ENCODE data around the gene CACNG4. TPM values are rescaled to one million over a fixed set of nuclear protein-coding genes. Genes with fewer than 3 reads are reported as not detected.
A peak's percentile ranks its signal among the peaks of the same experiment; 100 is the strongest.

CACNG4 gene
- total RNA-seq, 8 experiments from 2014 or later: 0.15 to 64.0 (median 32.7) TPM

DNA sequence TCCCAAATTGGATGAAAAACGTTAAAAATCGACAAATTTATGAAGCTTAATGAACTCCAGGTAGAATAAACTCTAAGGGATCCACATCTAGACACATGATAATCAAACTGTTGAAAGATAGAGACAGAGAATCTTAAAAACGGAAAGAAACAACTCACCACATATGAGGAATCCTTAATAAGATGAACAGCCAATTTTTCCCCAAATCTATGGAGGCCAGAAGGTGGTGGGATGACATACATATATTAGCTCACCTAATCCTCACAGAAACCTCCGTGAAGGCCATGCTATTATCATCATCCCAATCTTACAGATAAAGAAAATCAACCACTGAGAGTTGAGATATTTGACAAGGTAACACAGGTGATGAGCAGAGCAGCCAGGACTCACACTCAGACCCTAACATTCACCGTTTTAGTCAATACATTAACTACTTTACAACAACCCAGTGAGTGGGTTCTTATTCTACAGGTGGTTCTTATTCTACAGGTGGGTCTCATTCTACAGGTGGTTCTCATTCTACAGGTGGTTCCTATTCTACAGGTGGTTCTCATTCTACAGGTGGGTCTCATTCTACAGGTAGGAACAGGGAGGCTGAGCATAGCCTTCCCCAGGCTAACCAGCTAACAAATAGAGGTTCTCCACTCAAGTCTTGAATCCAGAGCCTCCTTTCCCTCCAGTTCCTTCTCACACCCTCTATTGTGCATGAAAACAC is 84.7 kb downstream of the CACNG4 start:
- H3K27ac ChIP-seq: no peak overlapping the region
- in situ Hi-C loops (cut with MboI; ENCODE audit: low pct_unique_long_range_greater_than_20kb in 2 of 9, low sequenced_read_pairs in 9 of 9, unreplicated experiment in 9 of 9): no loop called here
- H3K4me1 ChIP-seq (replicated peaks in 1 of 2): no peaks in the 10 kb centered on the region
- WGBS, 10 experiments: 0 to 76% (median 60%) methylated on average over 3 to 5 of the region's 5 CpGs
- no peak for ATAC-seq (replicated peaks in 6 of 8)
- H3K4me3 ChIP-seq: no peak overlapping the region

DNA sequence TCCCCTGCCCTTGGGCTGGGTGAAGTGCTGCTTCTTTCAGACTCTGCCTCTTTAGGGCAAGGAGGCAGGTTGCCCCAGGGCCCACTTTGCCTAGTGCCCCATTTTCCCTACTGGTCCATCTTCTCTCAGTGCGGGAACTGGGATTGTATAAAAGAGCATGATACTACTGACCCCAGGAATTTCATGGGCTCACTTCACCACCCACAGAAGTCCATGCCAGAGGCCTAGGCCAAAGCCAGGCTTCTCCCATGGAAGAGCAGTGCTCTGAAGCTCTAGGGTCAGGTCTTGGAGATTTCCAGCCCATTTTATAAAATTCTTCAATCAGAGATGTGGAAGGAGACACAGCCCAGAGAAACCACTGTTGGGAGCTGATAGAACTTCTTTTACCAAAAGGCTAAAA is 85.6 kb downstream of the CACNG4 start:
- H3K4me1 ChIP-seq (replicated peaks in 1 of 2): no peaks in the 10 kb centered on the region
- H3K27ac ChIP-seq: no peak overlapping the region
- in situ Hi-C loops (cut with MboI; ENCODE audit: low pct_unique_long_range_greater_than_20kb in 2 of 9, low sequenced_read_pairs in 9 of 9, unreplicated experiment in 9 of 9): no loop called here
- WGBS, 10 experiments: 100% methylated on average over 1 of the region's 1 CpG; no CpG with 5 or more reads in 8 of the 10 experiments
- no peak overlapping the region for H3K4me3 ChIP-seq
- ATAC-seq (replicated peaks in 6 of 8): no peak

DNA sequence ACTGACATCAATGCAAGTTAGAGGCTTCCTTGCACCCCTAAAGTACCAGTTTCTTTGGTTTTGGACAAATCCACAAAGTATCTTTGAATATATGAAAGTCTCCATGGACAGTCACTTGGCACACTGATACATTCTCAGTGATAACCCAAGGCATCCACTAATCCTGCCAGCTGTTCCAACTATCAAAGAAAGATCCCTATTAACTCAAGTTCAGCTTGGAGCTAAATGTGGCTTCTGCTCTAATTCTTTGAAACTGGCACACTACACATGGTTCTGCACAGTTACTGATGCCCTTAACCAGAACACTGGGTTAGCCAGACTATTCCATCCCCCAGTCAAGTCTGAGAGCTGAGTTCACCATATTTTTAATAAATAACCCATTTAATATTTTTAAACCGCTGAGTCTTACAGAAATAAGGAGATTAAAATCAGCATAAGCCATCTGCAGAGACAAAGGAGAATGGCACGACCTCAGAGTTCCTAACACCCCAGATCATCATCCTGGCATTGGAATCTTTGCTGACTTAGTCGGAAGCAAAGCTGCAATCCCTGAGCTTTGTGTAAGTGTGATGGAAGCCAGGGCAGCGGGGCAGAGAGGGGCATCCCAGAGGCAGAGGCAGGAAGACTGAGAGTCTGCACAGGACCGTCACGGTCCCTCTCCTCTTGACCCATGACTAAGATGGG is 86.1 kb downstream of the CACNG4 start:
- H3K27ac ChIP-seq: no peak overlapping the region
- H3K4me3 ChIP-seq: no peak overlapping the region
- 20 to 83% (median 74%) methylated on average over 1 to 3 of the region's 6 CpGs; no CpG with 5 or more reads in 5 of the 10 experiments for WGBS, 10 experiments

DNA sequence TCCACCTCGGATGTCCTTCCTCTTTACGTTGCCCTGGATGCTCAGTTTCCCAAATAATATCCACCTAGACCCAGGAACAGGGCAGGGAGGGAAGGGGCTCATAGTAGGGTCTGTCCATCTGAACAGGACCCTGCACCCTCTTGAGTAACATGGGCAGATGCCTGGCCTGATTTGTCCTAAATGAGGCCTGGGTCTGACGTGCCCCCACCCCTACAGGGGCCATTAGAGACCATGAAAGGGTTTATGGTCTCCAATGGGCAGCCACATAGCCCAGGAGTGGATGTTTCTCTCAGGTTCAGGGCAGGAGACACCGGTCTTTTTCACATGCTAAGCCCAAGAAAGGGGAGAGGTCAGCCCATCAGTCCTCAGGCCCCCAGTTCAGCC is 86.6 kb downstream of the CACNG4 start:
- in situ Hi-C loops (cut with MboI; ENCODE audit: low pct_unique_long_range_greater_than_20kb in 2 of 9, low sequenced_read_pairs in 9 of 9, unreplicated experiment in 9 of 9): no loop called here
- Histone ChIP-seq H3K4me3 (no peak overlapping the region), H3K27ac (no peak overlapping the region), H3K4me1 (replicated peaks in 1 of 2) (no peaks in the 10 kb centered on the region)
- WGBS, 10 experiments: 14 to 100% (median 80%) methylated on average over 1 to 4 of the region's 4 CpGs; no CpG with 5 or more reads in 6 of the 10 experiments
- ATAC-seq (replicated peaks in 6 of 8): no peak

More for the DNA sequence above, 86.1 kb downstream of the CACNG4 start:
- in situ Hi-C loops (cut with MboI; ENCODE audit: low pct_unique_long_range_greater_than_20kb in 2 of 9, low sequenced_read_pairs in 9 of 9, unreplicated experiment in 9 of 9): no loop called here
- no peak for ATAC-seq (replicated peaks in 6 of 8)
- H3K4me1 ChIP-seq (replicated peaks in 1 of 2): no peaks in the 10 kb centered on the region

DNA sequence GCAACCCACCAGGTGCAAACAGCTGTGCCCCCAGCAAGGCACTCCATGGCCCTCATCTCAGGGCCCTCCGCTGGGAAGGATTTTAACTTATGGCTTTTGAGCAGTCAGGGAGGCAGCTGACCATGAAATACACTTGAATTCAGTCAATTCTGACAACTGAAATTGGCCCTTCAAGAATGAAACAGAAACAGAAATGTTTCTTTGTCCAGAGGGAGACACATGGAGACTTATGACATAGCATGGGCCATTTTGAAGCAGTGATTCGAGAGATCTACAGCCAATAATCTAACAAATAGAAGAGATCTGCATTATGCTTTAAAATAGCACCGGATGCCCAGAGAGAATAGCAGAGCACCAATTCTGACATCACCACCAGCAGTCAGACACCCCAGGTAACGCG is 87.3 kb downstream of the CACNG4 start:
- ATAC-seq (replicated peaks in 6 of 8): no peak
- WGBS, 10 experiments: 14 to 100% (median 74%) methylated on average over 1 to 4 of the region's 5 CpGs; no CpG with 5 or more reads in 2 of the 10 experiments
- in situ Hi-C loops (cut with MboI; ENCODE audit: low pct_unique_long_range_greater_than_20kb in 2 of 9, low sequenced_read_pairs in 9 of 9, unreplicated experiment in 9 of 9): no loop called here
- Histone ChIP-seq H3K27ac (no peak overlapping the region), H3K4me3 (no peak overlapping the region), H3K4me1 (replicated peaks in 1 of 2) (no peaks in the 10 kb centered on the region)

DNA sequence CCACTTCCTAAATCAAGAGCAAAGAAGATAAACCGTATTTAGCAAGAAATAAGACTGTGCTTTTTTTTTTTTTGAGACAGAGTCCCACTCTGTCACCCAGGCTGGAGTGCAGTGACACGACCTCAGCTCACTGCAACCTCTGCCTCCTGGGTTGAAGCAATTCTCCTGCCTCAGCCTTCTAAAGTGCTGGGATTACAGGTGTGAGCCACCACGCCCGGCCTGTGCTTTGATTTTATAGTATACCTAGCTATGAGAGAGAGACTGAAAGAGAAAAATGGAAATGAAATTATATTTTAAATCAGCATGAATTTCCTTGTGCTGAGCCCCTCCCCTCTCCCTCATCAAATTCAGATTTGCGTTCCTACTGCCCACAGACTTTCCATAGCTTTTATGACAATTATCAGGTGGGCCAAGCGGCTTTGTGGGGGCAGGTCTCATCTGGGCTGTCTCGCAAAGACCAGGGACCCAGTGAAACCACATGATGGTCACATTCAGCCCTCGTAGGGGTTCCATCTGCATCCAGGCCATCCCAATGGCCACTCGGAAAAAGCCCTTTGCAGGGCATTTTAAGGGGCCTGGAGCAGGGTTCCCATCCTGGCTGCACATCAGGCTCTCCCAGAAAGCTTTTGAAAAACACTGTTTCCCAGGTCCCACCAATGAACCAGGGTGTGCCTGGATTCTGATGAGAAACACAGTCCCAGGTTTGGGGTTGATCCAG is 88.4 kb downstream of the CACNG4 start:
- no peak for ATAC-seq (replicated peaks in 6 of 8)
- in situ Hi-C loops (cut with MboI; ENCODE audit: low pct_unique_long_range_greater_than_20kb in 2 of 9, low sequenced_read_pairs in 9 of 9, unreplicated experiment in 9 of 9): no loop called here
- 25 to 100% (median 63%) methylated on average over 2 to 8 of the region's 9 CpGs; no CpG with 5 or more reads in 1 of the 10 experiments for WGBS, 10 experiments

DNA sequence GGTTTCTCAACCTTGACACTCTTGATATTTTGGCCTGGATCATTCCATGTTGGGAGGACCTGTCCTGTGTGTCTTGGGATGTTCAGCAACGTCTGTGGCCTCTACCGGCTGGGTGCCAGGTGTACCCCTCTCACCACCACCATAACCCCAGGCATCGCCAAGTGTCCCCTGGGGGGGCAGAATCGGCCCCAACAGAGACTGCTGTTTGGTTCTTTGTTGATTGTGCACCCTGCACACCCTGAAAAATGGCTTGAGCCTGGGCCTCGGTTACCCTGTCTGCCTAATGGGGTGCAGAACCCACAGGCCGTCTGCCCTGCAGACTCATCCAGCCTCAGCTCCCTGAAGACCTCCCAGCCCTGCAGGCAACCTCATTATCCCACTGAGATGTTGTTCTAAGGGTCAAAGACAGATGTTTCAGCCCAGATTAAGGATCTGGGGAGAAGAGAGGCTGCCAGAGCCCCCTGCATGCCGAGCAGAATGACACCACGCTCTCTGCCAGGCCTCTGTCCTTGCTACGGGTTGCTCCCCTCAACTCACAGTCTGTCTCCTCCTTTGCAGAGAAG is 89.0 kb downstream of the CACNG4 start:
- Histone ChIP-seq H3K4me1 (replicated peaks in 1 of 2) (no peaks in the 10 kb centered on the region), H3K27ac (no peak overlapping the region), H3K4me3 (no peak overlapping the region)
- in situ Hi-C loops (cut with MboI; ENCODE audit: low pct_unique_long_range_greater_than_20kb in 2 of 9, low sequenced_read_pairs in 9 of 9, unreplicated experiment in 9 of 9): no loop called here
- 80 to 100% methylated on average over 1 to 2 of the region's 9 CpGs; no CpG with 5 or more reads in 8 of the 10 experiments for WGBS, 10 experiments
- no peak for ATAC-seq (replicated peaks in 6 of 8)

More for the DNA sequence above, 88.4 kb downstream of the CACNG4 start:
- Histone ChIP-seq H3K4me3 (no peak overlapping the region), H3K4me1 (replicated peaks in 1 of 2) (no peaks in the 10 kb centered on the region), H3K27ac (no peak overlapping the region)

DNA sequence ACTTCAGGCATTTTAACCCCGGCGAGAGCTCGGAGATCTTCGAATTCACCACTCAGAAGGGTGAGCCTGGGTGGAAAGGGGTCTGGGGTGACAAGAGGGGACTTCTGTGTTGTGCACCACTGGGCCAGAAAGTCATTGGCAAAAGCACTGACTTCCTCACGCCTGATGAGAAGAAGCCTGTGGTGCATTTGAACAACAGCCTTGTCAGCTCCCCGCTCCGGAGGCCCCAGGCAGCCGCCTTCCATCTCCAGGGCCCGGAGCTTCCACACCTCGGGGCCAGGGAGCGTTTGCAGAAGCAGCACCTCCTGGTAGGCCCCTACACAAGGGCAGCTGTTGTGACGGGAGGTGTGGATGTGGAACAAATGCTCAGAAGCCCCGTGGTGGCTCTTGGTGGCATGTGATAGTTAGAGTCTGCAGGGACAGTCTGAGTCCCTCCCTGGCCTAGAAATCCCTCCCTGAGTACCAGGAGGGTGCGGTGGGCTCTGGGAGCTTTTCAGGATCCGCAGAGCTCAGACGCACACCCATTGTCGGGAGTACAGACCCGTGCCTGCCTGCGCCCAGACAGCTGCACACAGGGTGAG is 89.6 kb downstream of the CACNG4 start:
- in situ Hi-C loops (cut with MboI; ENCODE audit: low pct_unique_long_range_greater_than_20kb in 2 of 9, low sequenced_read_pairs in 9 of 9, unreplicated experiment in 9 of 9): no loop called here
- Histone ChIP-seq H3K4me1 (replicated peaks in 1 of 2) (no peaks in the 10 kb centered on the region), H3K27ac (no peak overlapping the region), H3K4me3 (no peak overlapping the region)
- no peak for ATAC-seq (replicated peaks in 6 of 8)
- 20 to 87% (median 78%) methylated on average over 1 to 6 of the region's 19 CpGs; no CpG with 5 or more reads in 4 of the 10 experiments for WGBS, 10 experiments

DNA sequence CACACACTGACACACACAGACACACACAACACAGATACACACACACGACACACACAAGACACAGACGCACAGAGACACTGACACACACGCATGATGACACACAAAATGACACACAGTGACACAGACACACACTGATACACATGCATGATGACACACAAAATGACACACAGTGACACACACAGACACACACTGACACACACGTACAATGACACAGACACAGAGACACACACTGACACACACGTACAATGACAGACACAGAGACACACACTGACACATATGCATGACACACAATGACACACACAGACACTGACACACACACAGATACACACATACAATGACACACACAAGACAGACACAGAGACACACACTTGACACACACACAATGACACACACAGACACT is 90.1 kb downstream of the CACNG4 start:
- Histone ChIP-seq H3K4me3 (no peak overlapping the region), H3K27ac (no peak overlapping the region), H3K4me1 (replicated peaks in 1 of 2) (no peaks in the 10 kb centered on the region)
- WGBS, 10 experiments: 40 to 80% (median 72%) methylated on average over 1 to 5 of the region's 5 CpGs; no CpG with 5 or more reads in 5 of the 10 experiments
- in situ Hi-C loops (cut with MboI; ENCODE audit: low pct_unique_long_range_greater_than_20kb in 2 of 9, low sequenced_read_pairs in 9 of 9, unreplicated experiment in 9 of 9): no loop called here
- no peak for ATAC-seq (replicated peaks in 6 of 8)

DNA sequence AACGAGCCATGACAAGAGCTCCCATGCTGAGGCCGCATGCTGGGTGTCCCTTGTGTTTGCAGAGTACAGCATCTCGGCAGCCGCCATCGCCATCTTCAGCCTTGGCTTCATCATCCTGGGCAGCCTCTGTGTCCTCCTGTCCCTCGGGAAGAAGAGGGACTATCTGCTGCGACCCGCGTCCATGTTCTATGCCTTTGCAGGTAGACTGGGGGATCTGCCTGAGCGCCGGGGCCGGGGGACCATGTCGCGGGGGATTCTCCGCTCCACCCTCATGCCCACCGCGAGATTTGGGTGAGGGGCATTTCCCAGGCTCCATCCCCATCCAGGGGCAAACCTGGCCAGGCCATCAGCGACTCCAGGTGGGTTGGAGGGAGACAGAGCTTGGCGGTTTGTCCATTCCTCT is 90.5 kb downstream of the CACNG4 start:
- H3K4me1 ChIP-seq (replicated peaks in 1 of 2): no peaks in the 10 kb centered on the region
- in situ Hi-C loops (cut with MboI; ENCODE audit: low pct_unique_long_range_greater_than_20kb in 2 of 9, low sequenced_read_pairs in 9 of 9, unreplicated experiment in 9 of 9): no loop called here
- no peak overlapping the region for H3K4me3 ChIP-seq
- no peak for ATAC-seq (replicated peaks in 6 of 8)
- H3K27ac ChIP-seq: no peak overlapping the region
- WGBS, 10 experiments: 79 to 97% (median 90%) methylated on average over 1 to 7 of the region's 19 CpGs; no CpG with 5 or more reads in 5 of the 10 experiments

DNA sequence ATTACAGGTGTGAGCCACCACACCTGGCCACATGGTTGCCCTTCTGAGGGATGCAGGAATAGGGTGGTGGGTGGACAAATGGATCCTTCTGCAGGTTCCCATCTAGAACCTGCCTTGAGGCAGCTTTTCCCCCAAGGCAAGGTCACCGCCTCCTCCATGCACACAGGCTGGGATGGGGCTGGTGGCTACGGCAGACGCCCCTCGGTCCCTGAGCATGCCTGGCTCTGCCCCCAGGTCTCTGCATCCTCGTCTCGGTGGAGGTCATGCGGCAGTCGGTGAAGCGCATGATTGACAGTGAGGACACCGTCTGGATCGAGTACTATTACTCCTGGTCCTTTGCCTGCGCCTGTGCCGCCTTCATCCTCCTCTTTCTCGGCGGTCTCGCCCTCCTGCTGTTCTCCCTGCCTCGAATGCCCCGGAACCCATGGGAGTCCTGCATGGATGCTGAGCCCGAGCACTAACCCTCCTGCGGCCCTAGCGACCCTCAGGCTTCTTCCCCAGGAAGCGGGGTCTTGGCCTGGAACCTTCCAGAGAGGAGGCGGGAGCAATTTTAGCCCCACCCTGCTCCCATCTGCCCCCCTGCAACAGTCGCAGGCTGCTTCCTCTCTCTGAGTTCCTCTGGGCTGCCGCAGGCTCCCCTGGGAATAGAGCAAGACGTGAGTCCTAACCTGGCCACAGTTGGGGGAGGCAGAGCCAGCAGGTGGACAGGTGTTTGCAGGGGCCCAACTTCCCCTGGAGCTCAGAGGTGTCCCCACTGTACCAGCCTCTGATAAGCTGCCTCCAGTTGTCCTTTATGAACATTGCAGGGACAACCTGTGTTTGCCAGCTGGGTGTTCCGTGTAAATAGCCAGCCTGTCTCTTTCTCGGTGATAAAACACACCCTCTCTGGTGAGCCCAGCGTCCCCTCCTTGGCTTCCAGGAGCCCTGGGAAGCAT is 91.6 kb downstream of the CACNG4 start:
- H3K27ac ChIP-seq: no peak overlapping the region

More for the DNA sequence above, 91.6 kb downstream of the CACNG4 start:
- Histone ChIP-seq H3K4me1 (replicated peaks in 1 of 2) (no peaks in the 10 kb centered on the region), H3K4me3 (no peak overlapping the region)
- peak in 1 of 8 experiments; percentile 12 for ATAC-seq (replicated peaks in 6 of 8)
- 60 to 100% (median 87%) methylated on average over 2 to 19 of the region's 29 CpGs; no CpG with 5 or more reads in 3 of the 10 experiments for WGBS, 10 experiments
- in situ Hi-C loops (cut with MboI; ENCODE audit: low pct_unique_long_range_greater_than_20kb in 2 of 9, low sequenced_read_pairs in 9 of 9, unreplicated experiment in 9 of 9): no loop called here

All from motor neuron (in vitro differentiated cells).